Measurements from ENCODE around the gene ACACB.
A peak's percentile ranks its signal among the peaks of the same experiment; 100 is the strongest.

ACACB gene

GRCh38 chr12:109110988-109111495 is 5.3 kb upstream of the ACACB start:
- DNase-seq = peak; percentile 83 to 86

DNA sequence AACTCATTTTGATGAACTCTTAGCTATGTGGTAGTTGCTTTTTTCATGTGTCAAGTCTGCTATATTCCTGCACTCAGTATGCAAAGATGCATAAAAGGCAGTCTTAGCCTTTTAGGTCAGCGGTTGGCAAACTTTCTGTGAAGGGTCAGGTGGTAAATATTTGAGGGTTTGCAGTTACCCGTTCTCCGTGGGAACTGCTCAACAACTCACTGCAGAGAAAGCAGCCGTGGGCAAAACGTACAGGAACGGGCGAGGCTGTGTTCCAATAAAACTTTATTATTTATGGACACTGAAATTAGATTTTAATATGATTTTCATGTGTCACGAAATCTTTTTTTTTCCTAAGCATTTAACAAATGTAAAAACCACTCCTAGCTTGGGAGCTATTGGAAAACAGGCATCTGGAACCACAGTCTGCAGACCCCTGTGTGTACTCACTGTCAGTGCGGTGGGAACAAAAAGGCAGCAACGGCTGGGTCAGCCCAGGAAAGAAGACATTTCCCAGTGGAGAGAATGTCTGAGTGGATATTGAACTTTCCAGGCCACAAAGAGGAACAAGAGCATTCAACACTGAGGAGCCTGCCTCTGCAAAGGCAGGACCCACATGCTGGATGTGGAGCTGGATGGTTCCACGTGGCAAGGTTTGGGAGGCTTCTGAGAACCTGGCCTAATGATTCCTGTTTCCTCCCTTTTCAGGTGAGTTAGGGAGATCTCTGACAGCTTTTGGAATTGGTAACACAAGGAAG is 3.5 kb upstream of the ACACB start:
- no peak for DNase-seq

DNA sequence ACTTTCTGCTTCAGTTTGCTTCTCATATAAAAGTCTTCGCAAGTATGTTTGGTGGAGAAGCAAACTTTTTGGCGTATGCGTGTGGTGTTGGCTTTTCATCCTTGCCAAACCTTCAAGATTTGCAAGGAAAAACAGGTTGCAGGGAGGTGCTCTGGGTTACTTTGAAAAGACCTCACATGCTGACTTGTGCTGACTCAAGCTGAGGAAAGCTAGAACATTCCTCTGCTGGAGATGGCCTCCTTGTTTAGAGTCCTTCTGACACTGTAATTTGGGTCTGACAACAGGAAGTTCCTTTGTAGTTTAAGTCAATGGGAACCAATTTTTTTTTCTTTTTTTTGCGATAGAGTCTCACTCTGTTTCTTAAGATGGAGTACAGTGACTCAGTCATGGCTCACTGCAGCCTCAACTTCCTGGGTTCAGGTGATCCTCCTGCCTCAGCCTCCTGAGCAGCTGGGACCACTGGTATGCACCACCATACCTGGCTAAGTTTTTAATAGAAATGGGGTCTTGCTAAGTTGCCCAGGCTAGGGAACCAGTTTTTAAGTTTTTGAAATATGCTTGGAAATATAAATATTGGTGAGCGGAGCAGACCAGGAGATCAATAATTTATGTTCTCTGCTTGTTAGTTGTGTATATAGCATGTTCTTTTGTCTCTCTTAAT is 2.6 kb upstream of the ACACB start:
- no peak for DNase-seq

DNA sequence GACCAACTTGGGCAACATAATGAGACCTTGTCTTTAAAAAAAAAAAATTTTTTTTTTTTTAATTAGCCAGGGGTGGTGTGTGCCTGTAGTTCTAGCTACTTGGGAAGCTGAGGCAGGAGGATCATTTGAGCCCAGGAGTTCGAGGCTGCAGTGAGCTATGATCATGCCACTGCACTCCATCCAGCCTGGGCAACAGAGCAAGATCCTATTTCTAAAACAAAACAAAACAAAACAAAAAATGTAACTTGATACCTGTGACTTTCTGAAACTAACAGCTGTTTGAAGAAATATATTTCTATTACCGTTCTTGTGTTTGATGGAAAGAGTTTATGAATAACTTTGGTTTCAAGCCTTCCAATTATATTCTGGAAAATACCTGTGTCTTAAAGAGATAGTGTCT is 1.7 kb upstream of the ACACB start:
- no peak for DNase-seq

DNA sequence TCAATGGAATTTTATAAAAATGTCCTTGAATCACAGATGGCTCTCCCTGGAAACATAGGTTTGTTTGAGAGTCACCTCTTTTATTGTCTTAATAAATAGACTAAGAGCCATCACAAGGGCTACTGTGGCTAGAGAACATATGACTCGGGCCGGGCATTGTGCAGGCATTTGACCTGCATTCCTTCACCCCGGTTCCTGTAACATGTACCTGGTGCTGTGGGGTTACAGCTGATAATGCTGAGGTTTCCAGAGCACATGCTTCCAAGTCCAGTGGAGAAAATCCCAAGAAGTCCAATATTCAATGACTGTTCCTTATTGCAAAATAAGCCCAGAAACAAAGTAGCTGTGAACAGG is 1.0 kb upstream of the ACACB start:
- DNase-seq = no peak

DNA sequence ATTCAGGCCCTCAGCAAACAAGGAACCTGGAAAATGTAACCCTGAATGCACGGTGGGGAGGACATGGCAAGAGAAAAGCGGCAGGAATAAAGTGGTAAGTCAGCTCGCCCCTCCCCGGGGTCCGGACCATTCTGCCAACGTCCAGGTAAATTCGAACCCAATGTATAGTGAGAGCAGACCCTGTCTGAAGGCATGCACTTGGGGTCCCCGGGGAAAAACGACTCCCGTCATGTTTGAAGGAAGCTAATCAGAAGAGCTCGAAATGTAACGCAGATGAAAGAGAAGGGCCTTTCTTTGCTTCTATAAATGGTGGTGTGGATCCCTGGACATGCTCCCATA is 193 bp downstream of the ACACB start:
- DNase-seq = no peak

- no peak for DNase-seq
Measured at GRCh38 chr12:109120095-109120494, 3.7 kb downstream of the ACACB start.

DNA sequence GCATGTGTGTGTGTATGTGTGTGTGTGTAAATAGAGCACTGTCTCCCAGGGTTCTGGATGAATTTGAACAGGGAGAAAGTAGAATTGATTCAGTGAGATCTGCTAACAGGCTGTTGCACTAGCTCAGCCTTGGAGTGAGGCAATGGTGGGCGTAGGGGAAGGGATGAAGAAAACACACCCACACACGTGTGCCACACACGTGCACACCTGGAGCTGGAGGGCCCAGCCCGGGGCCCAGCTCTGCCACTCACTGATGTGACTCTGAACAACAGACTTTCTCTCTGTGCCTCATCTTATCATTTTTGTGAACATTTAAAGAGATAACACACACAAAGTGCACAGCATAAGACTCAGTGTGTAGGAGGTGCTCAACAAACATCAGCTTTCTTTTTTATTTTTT is 4.2 kb downstream of the ACACB start:
- DNase-seq = no peak

GRCh38 chr12:109121346-109121880 is 5.0 kb downstream of the ACACB start:
- no peak for DNase-seq

- no peak for DNase-seq
Measured at GRCh38 chr12:109124878-109125648, 8.7 kb downstream of the ACACB start.

DNA sequence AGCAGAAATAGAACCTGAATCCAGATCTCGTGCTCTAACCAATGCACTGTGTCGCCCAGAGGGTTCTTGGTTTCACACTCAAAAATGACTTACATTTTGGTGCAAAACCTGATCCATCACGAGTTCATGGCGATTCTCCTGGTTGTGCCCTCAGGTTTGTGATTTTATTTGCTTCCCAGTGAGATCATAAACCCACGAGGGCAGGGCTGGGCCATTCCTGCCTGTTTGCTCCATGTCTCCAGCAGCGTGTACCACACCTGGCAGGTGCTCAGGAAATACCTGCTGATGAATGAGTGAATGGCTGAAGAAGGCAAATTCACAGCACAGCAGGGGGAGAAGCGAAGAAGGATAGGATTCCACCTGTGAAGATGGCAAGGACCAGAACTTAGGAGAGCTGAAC is 9.4 kb downstream of the ACACB start:
- no peak for DNase-seq

DNA sequence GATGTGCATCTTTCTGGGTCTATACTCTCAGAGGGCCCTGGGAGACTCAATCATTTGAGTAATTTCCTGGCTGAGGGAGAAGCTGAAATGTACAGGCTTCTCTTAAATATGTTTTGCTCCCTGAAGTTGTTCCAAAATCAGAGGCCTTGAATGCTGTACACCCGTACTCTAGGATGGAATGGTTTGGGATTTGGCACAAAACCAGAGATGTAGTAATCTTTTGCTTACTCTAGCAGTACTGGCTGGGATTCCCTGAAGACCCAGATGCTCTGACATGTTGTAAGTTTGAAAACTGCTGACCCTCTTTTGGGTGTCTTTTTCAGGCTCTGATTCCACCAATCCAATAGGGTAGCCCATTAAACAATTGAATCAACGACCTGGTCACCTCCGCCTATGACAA is 10.4 kb downstream of the ACACB start:
- no peak for DNase-seq

DNA sequence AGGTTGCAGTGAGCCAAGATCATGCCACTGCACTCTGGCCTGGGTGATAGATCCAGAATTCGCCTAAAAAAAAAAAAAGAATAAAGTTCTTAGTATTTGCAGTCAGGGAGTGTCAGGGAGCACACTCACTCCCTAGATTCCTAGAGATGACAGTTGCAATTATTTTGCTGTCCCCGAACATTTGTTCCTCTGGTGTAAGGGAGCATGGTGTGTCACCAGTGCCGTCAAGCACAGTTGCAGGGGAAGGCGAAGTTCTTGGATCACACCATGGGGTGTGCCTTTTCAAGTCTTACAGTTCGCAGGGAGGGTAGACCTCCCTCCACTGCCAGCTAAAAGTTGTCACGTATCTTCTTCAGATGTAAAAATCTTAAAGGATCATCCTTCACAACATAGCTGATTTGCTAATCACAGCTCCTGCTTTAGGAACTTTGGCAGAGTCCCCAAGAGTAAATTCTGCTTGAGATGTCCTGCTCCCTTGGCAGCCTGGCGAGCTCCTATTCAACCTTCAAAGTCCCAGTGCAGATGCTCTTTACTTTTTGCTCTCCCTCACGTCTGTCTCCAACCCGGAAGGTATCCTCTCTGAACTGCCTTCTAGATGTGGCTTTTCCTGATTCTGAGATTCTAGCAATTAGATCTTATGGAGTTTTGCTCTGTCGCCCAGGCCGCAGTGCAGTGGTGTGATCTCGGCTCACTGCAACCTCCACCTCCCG is 11.3 kb downstream of the ACACB start:
- no peak for DNase-seq

- DNase-seq = no peak
Measured at GRCh38 chr12:109130297-109131153, 14.1 kb downstream of the ACACB start.

GRCh38 chr12:109131154-109132050 is 15.0 kb downstream of the ACACB start:
- no peak for DNase-seq

DNA sequence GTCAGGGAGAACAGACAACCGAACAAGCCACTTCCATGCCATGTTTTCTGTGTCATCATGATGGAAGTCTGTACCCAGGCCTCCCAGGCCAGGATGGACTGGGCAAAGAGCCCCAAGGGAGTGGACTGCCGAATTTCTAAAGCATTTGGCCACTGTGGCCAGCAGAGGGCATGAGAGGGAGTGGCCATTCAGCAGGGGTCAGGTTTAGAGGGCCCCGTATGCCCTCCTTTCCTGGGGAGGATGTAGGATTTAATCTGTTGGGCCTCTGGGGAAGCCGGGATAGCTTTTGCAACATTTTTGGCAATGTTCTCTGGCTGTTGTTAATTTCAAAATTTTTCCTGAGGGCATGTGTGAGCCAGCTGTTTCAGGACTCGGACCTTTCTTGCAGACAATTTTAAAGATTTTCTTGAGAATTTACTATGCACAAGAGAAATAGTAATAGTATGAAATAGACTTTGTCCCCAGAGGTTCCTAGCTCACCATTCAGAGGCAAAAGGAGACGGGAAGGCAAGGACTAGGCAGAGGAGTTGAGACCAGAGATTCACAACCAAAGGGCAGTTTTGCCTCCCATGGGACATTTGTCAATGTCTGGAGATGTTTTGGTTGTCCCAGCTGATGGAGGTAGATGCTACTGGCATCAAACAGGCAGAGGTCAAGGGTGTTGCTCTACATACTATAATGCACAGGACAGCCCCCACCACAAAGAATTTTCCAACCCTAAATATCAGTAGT is 18.0 kb downstream of the ACACB start:
- DNase-seq = no peak

- no peak for DNase-seq
Measured at GRCh38 chr12:109137055-109137454, 20.7 kb downstream of the ACACB start.

DNA sequence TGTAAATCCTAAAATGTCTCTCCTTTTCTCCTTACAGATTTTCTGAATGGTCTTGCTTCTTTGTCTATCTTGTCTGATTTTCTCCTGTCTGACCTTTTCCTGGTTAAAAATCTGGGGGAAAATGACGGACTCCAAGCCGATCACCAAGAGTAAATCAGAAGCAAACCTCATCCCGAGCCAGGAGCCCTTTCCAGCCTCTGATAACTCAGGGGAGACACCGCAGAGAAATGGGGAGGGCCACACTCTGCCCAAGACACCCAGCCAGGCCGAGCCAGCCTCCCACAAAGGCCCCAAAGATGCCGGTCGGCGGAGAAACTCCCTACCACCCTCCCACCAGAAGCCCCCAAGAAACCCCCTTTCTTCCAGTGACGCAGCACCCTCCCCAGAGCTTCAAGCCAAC is 23.0 kb downstream of the ACACB start:
- DNase-seq = no peak

DNA sequence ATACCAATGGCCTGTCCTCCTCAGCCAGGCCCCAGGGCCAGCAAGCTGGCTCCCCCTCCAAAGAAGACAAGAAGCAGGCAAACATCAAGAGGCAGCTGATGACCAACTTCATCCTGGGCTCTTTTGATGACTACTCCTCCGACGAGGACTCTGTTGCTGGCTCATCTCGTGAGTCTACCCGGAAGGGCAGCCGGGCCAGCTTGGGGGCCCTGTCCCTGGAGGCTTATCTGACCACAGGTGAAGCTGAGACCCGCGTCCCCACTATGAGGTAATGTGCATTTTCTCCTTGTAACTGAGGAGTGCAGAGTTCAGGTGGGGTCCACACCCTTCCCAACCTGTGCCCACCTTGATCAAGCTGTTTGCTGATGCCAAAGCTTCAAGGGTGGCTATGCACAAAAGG is 23.4 kb downstream of the ACACB start:
- DNase-seq = no peak

- no peak for DNase-seq
Measured at GRCh38 chr12:109140560-109140959, 24.2 kb downstream of the ACACB start.

Data from hippocampal formation (tissue), 2 donors.